Measurements from ENCODE around the gene SIRT7. TPM values are rescaled to one million over a fixed set of nuclear protein-coding genes. Genes with fewer than 3 reads are reported as not detected.

The SIRT7 gene
- total RNA-seq, 4 donors from 2014 or later, result 82.5 to 130 (median 112) TPM

DNA sequence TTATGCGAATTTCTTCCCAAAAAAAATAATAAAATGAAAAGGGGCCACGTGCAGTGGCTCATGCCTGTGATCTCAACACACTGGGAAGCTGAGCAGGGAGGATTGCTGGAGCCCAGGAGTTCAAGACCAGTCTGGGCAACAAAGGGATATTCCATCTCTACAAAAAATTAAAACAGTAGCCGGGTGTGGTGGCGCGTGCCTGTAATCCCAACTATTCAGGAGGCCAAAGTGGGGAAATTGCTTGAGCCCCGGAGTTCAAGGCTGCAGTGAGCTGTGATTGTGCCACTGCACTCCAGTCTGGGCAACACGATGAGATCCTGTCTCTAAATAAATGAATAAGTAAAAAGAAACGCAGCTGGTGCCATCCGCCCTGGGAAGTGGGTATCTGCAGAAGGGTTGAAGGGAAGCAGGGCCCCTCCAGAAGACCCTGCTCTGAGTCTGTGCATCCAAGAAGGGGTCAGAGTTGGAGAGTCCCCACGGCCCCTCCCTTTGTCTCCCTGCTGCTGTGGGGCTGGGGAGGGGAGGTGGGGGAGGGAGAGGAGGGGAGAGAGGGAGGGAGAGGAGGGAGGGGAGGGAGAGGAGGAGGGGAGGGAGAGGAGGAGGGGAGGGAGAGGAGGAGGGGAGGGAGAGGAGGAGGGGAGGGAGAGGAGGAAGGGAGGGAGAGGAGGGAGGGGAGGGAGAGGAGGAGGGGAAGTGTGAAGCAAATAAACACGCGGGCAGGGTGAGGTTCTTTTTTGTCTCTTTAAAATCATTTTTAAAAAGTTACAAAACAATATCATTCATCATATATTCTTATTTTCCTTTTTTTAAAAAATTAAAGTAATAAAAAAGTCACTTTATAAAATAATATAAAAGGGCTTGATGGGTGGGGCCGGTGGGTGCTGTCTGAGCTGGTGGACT is 34.1 kb upstream of the SIRT7 start:
- no peak overlapping the region for H3K27ac ChIP-seq
- no peaks in the 10 kb centered on the region for H3K36me3 ChIP-seq
- TF ChIP-seq, protein P1, sequence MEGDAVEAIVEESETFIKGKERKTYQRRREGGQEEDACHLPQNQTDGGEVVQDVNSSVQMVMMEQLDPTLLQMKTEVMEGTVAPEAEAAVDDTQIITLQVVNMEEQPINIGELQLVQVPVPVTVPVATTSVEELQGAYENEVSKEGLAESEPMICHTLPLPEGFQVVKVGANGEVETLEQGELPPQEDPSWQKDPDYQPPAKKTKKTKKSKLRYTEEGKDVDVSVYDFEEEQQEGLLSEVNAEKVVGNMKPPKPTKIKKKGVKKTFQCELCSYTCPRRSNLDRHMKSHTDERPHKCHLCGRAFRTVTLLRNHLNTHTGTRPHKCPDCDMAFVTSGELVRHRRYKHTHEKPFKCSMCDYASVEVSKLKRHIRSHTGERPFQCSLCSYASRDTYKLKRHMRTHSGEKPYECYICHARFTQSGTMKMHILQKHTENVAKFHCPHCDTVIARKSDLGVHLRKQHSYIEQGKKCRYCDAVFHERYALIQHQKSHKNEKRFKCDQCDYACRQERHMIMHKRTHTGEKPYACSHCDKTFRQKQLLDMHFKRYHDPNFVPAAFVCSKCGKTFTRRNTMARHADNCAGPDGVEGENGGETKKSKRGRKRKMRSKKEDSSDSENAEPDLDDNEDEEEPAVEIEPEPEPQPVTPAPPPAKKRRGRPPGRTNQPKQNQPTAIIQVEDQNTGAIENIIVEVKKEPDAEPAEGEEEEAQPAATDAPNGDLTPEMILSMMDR (IDR thresholded peaks at IDR 0.05), result no peak
- no peak for TF ChIP-seq POLR2A (IDR thresholded peaks at IDR 0.05)
- H3K4me3 ChIP-seq, result no peak overlapping the region
- H3K27me3 ChIP-seq, result no peaks in the 10 kb centered on the region
- DNase-seq, result no peak
- no peaks in the 10 kb centered on the region for H3K9me3 ChIP-seq
- H3K4me1 ChIP-seq, result no peaks in the 10 kb centered on the region

DNA sequence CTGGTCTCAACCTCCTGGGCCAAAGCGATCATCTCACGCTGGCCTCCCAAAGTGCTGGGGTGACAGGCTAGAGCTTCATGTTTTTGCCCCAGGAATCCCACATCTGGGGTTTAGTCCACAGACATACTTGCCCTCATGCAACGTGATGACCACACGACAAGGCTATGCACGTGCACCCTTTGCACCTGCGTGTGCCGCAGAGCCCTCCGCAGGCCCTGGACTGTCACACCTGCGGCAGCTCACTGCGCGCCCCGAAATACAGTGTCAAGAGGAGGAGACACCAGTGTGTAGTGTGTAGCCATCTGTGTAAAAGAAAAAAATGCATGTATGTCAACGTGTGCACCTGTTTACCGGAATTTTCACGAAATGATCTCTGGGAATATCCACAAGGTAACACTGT is 32.5 kb upstream of the SIRT7 start:
- H3K36me3 ChIP-seq, result no peaks in the 10 kb centered on the region
- H3K27ac ChIP-seq, result no peak overlapping the region
- TF ChIP-seq, protein P1 (IDR thresholded peaks at IDR 0.05), result no peak
- no peak for TF ChIP-seq POLR2A (IDR thresholded peaks at IDR 0.05)
- no peaks in the 10 kb centered on the region for H3K27me3 ChIP-seq
- no peaks in the 10 kb centered on the region for H3K9me3 ChIP-seq
- no peak overlapping the region for H3K4me3 ChIP-seq
- no peaks in the 10 kb centered on the region for H3K4me1 ChIP-seq
- DNase-seq, result no peak

DNA sequence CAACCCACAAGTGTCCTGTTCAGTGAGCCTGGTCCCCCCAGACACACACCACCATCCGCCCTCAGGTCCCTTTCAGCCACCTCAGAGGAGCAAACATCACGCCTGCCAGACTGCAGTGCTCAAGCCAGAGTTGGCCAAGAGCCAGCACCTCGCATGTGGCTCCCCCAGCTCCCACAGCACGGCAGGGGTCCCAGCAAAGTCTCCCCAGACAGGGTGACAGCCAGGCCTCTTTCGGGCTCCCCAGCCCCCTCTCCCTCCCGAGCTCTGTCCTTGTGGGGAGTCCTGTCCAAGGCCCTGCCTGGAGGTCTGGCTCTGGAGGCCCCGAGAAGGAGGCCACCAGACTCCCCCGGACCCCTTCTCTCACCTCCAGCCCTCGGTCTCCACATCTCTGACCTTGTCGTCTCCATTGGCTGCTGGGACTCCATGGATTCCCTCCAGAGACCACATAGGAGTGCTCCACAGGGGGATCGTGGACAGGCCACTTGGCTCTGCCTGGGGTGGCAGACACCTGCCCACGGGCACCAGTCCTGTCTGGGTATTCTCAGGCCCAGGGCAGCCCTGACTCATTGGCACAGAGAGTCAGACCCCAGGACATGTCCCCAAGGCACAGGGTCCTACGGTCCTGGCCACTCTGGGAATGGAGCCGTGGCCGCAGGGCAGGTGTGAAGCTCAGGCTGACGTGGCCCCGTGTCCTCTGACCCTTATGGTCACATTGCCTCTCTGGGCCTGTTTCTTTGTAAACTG is 30.8 kb upstream of the SIRT7 start:
- no peaks in the 10 kb centered on the region for H3K9me3 ChIP-seq
- no peak for TF ChIP-seq POLR2A (IDR thresholded peaks at IDR 0.05)
- TF ChIP-seq, protein P1 (IDR thresholded peaks at IDR 0.05), result no peak
- no peak overlapping the region for H3K4me3 ChIP-seq
- no peak overlapping the region for H3K27ac ChIP-seq
- no peaks in the 10 kb centered on the region for H3K4me1 ChIP-seq
- no peaks in the 10 kb centered on the region for H3K36me3 ChIP-seq
- no peaks in the 10 kb centered on the region for H3K27me3 ChIP-seq
- DNase-seq, result no peak

DNA sequence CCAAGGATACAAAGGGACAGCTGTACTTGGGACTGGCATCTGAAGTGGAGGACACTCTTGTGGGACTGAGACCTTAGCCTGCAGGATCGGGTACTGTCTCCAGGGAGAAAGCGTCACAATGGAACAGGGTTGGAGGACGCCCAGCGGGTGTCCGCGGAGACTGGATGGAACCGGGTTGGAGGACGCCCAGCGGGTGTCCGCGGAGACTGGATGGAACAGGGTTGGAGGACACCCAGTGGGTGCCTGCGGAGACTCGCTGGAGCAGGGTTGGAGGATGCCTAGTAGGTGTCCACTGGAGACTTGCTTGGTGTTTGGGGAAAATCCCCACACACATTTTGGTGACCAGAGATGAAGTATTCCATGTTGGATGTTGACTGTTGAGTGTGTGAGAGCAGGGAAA is 29.2 kb upstream of the SIRT7 start, which contains the start of gene MYADML2:
TSS of gene MYADML2 (minus strand) at position 45 of the 400 bp plus-strand sequence. CDS start 5,492 bp downstream, outside the sequence.
- Histone ChIP-seq H3K27me3 (no peaks in the 10 kb centered on the region), H3K4me1 (no peaks in the 10 kb centered on the region), H3K27ac (no peak within 1 kb of the TSS), H3K36me3 (no peaks in the 10 kb centered on the region), H3K4me3 (no peak within 1 kb of the TSS), H3K9me3 (no peaks in the 10 kb centered on the region)
- TF ChIP-seq, protein P1 (IDR thresholded peaks at IDR 0.05), result no peak
- TF ChIP-seq POLR2A (IDR thresholded peaks at IDR 0.05), result no peak
- DNase-seq, result no peak

DNA sequence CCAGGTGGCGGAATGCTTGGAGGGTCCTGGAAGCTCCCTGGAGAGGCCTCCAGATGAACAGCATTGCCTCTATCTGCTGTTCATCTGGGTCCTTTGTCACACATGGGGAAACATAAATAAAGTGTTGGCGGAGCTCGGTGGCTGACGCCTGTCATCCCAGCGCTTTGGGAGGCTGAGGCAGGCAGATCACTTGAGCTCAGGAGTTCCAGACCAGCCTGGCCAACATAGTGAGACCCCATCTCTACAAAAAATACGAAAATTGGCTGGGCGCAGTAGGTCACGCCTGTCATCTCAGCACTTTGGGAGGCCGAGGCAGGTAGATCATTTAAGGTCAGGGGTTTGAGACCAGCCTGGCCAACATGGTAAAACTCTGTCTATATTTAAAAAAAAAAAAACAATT is 26.9 kb upstream of the SIRT7 start:
- no peak for DNase-seq
- Histone ChIP-seq H3K27ac (no peak overlapping the region), H3K9me3 (no peaks in the 10 kb centered on the region), H3K36me3 (no peaks in the 10 kb centered on the region), H3K27me3 (no peaks in the 10 kb centered on the region), H3K4me1 (peaks cover 0 to 5% (median 0%) of the 10 kb centered on the region in 4 donors), H3K4me3 (no peak overlapping the region)
- no peak for TF ChIP-seq POLR2A (IDR thresholded peaks at IDR 0.05)
- TF ChIP-seq, protein P1 (IDR thresholded peaks at IDR 0.05), result no peak
